Measurements from ENCODE around the gene TLE3. TPM values are rescaled to one million over a fixed set of nuclear protein-coding genes. Genes with fewer than 3 reads are reported as not detected.

Gene TLE3
- total RNA-seq, 2 experiments from 2014 or later = 159 to 167 TPM

DNA sequence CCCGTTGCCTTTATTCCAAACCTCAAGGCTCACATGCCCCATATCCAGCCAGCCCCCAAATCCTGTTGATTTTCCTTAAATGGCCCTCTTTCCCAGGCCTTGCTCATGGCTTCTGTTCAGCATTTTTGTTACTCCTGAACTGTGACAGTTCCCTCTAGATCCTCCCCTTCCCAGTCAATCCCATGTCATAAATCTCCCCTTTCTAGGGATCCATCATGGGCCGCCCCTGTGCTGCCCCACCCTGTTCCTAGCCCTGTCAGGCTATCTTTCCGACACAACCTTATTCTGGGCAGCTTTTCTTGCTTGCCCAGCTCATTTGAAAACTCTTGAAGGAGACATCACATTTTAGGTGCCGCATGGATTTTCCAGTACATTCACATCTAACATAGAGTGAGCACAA, 84.8 kb downstream of the TLE3 start:
- DNase-seq = no peak
- CTCF ChIA-PET = no interaction called here
- peaks cover 5% of the 10 kb centered on the region for H3K4me1 ChIP-seq (ENCODE audit: insufficient read depth, low read length)
- Mint-ChIP-seq H3K27me3 (peaks cover 3% of the 10 kb centered on the region), H3K4me1 (ENCODE audit: low read depth) (no peaks in the 10 kb centered on the region), H3K4me3 (no peak overlapping the region), H3K9me3 (no peaks in the 10 kb centered on the region), H3K36me3 (ENCODE audit: low read depth) (no peaks in the 10 kb centered on the region), H3K27ac (no peak overlapping the region)
- H3K27ac ChIP-seq (ENCODE audit: low read depth in 1 of 2, low read length in 2 of 2) = no peak overlapping the region
- POLR2A ChIA-PET = no interaction called here
- ATAC-seq (ENCODE audit: poor library complexity) = no peak
- intact Hi-C loops (cut with DNase I, micrococcal nuclease) = no loop called here
- no peaks in the 10 kb centered on the region for H3K36me3 ChIP-seq (ENCODE audit: insufficient read depth, low read length)
- H3K9me3 ChIP-seq (ENCODE audit: control insufficient read depth in 1 of 2, insufficient read depth in 1 of 2, low read length in 2 of 2) = peaks cover 7 to 11% of the 10 kb centered on the region in 2 experiments
- TF ChIP-seq, protein P1, sequence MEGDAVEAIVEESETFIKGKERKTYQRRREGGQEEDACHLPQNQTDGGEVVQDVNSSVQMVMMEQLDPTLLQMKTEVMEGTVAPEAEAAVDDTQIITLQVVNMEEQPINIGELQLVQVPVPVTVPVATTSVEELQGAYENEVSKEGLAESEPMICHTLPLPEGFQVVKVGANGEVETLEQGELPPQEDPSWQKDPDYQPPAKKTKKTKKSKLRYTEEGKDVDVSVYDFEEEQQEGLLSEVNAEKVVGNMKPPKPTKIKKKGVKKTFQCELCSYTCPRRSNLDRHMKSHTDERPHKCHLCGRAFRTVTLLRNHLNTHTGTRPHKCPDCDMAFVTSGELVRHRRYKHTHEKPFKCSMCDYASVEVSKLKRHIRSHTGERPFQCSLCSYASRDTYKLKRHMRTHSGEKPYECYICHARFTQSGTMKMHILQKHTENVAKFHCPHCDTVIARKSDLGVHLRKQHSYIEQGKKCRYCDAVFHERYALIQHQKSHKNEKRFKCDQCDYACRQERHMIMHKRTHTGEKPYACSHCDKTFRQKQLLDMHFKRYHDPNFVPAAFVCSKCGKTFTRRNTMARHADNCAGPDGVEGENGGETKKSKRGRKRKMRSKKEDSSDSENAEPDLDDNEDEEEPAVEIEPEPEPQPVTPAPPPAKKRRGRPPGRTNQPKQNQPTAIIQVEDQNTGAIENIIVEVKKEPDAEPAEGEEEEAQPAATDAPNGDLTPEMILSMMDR (IDR thresholded peaks at IDR 0.05) = no peak
- H3K4me3 ChIP-seq (ENCODE audit: low read length) = no peak overlapping the region
- H3K27me3 ChIP-seq (ENCODE audit: control insufficient read depth in 1 of 2, insufficient read depth in 2 of 2, low read length in 2 of 2) = peaks cover 0 to 4% of the 10 kb centered on the region in 2 experiments

DNA sequence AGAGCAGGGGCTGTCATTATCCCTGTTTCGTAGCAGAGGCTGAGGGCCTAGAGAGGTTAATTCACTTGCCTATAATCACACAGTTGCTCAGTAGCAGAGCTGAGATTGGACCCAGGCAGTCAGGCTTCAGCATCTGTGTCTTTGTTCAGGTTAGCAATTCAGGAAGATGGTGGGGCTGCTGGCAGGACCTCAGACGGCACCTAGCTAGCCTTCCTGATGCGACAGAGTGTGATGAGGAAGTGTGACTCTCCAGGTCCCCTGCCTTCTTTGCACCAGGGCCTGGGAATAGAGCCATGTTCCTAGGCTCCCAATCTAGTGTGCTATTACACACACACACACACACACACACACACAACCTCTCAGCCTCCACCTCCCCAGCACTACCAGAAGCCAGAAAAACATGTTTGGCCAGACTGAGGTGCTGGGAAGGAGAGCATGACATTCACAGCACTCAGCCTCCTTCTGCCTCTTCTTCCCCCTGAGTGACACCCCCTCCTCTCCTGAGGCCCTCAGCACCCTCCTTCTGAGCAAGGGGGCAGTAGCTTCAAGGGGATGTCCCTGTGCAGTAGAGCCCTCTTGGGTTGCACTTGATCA, 88.9 kb downstream of the TLE3 start:
- POLR2A ChIA-PET = no interaction called here
- TF ChIP-seq, protein P1 (IDR thresholded peaks at IDR 0.05) = no peak
- DNase-seq = no peak
- peaks cover 0 to 2% of the 10 kb centered on the region in 2 experiments for H3K27me3 ChIP-seq (ENCODE audit: control insufficient read depth in 1 of 2, insufficient read depth in 2 of 2, low read length in 2 of 2)
- H3K4me3 ChIP-seq (ENCODE audit: low read length) = no peak overlapping the region
- no peak overlapping the region for H3K27ac Mint-ChIP-seq
- no peaks in the 10 kb centered on the region for H3K36me3 Mint-ChIP-seq (ENCODE audit: low read depth)
- no peaks in the 10 kb centered on the region for H3K9me3 Mint-ChIP-seq
- intact Hi-C loops (cut with DNase I, micrococcal nuclease) = no loop called here
- H3K27me3 Mint-ChIP-seq = peaks cover 4% of the 10 kb centered on the region
- H3K27ac ChIP-seq (ENCODE audit: low read depth in 1 of 2, low read length in 2 of 2) = no peak overlapping the region
- H3K9me3 ChIP-seq (ENCODE audit: control insufficient read depth in 1 of 2, insufficient read depth in 1 of 2, low read length in 2 of 2) = peaks cover 0 to 4% of the 10 kb centered on the region in 2 experiments
- H3K4me1 Mint-ChIP-seq (ENCODE audit: low read depth) = no peaks in the 10 kb centered on the region
- ATAC-seq (ENCODE audit: poor library complexity) = no peak
- no peak overlapping the region for H3K4me3 Mint-ChIP-seq
- no peaks in the 10 kb centered on the region for H3K4me1 ChIP-seq (ENCODE audit: insufficient read depth, low read length)
- CTCF ChIA-PET = no interaction called here
- no peaks in the 10 kb centered on the region for H3K36me3 ChIP-seq (ENCODE audit: insufficient read depth, low read length)

DNA sequence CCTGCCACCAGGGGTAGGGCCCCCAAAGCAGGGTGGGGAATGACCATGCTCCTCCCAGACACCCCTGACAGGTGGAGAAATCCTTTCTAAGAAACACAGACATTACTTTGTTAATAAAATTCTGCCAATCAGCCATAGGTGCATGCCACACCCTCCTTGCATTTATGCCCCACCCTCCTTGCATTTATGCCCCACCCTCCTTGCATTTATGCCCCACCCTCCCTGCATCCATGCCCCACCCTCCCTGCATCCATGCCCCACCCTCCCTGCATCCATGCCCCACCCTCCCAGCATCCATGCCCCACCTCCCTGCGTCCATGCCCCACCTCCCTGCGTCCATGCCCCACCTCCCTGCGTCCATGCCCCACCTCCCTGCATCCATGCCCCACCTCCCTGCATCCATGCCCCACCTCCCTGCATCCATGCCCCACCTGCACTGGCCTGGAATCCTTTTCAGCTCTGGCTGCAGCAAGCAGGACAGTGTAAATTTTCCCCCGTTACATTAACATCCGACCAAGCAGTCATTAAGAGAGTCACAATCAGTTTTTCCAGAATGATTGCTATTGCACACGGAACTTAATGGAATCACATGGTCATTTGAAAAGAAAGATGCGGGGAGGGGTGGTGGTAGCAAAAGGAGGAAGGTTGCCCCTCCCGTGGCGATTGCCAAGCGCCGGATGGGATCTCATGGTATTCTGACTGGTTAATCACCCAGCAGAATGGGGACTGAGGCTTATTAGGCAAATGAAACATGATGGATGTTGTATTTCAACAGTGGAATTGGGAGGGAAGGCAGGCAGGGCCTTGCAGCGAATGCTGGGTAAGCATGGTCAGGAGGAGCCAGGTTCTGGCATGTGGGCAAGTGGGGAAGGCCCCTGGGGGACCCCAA, 91.2 kb downstream of the TLE3 start:
- no peaks in the 10 kb centered on the region for H3K36me3 ChIP-seq (ENCODE audit: insufficient read depth, low read length)
- Mint-ChIP-seq H3K4me3 (no peak overlapping the region), H3K27me3 (peaks cover 4% of the 10 kb centered on the region), H3K4me1 (ENCODE audit: low read depth) (no peaks in the 10 kb centered on the region), H3K27ac (no peak overlapping the region), H3K9me3 (peaks cover 5% of the 10 kb centered on the region), H3K36me3 (ENCODE audit: low read depth) (no peaks in the 10 kb centered on the region)
- H3K4me1 ChIP-seq (ENCODE audit: insufficient read depth, low read length) = no peaks in the 10 kb centered on the region
- H3K27me3 ChIP-seq (ENCODE audit: control insufficient read depth in 1 of 2, insufficient read depth in 2 of 2, low read length in 2 of 2) = peaks cover 0 to 2% of the 10 kb centered on the region in 2 experiments
- ATAC-seq (ENCODE audit: poor library complexity) (no peak), DNase-seq (no peak)
- intact Hi-C loops (cut with DNase I, micrococcal nuclease) = no loop called here
- POLR2A ChIA-PET = no interaction called here
- TF ChIP-seq, protein P1 (IDR thresholded peaks at IDR 0.05) = no peak
- peaks cover 7 to 11% of the 10 kb centered on the region in 2 experiments for H3K9me3 ChIP-seq (ENCODE audit: control insufficient read depth in 1 of 2, insufficient read depth in 1 of 2, low read length in 2 of 2)
- no peak overlapping the region for H3K4me3 ChIP-seq (ENCODE audit: low read length)
- H3K27ac ChIP-seq (ENCODE audit: low read depth in 1 of 2, low read length in 2 of 2) = no peak overlapping the region
- CTCF ChIA-PET = no interaction called here
